HG02759 (cell line): ENCODE data around the gene GLIPR1L1.
"Not testable (repeated sequence)": the region's sequence is repeated elsewhere in the genome, so short reads cannot be mapped to it uniquely, and the experiment has no call there.

ENCODE experiments used
- ATAC-seq: cut with Tn5 transposase; IDR thresholded peaks from one replicate; pipeline ENCODE4 v1.9.1; 2021; ENCODE audit warnings: mild to moderate bottlenecking, moderate library complexity; ENCODE audit not compliant: unreplicated experiment

Gene GLIPR1L1

DNA sequence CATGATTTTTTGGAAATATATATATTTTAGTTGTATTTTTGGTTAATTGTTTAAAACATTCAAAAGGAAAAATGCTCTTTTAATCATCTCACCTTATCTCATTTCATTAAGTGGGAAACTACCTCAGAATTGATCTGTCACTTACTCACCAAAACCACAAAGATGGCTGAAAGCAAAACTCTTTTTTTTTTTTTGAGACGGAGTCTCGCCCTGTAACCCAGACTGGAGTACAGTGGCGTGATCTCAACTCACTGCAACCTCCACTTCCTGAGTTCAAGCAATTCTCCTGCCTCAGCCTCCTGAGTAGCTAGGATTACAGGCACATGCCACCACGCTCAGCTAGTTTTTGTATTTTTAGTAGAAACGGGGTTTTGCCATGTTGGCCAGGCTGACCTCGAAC is 11.7 kb downstream of the GLIPR1L1 start:
- ATAC-seq: not testable (repeated sequence)

DNA sequence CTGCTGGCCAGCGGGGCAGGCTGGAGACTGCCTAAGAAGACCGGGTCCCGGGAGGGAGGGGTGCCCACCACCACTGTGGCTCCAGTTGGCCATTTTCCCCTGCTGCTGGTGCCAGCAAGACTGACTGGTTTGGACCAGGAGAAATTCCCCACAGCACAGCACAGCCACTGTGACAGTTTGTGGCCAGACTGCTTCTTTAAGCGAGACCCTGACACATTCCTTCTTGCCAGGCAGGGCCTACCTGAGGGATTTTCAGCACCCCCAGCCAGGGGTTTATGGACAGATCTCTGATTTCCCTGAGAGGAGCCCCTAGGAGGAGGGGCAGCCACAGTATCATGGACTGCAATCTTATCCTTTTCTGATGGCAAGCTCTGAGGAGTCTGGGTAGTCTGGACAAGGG is 15.5 kb downstream of the GLIPR1L1 start:
- ATAC-seq: no peak

DNA sequence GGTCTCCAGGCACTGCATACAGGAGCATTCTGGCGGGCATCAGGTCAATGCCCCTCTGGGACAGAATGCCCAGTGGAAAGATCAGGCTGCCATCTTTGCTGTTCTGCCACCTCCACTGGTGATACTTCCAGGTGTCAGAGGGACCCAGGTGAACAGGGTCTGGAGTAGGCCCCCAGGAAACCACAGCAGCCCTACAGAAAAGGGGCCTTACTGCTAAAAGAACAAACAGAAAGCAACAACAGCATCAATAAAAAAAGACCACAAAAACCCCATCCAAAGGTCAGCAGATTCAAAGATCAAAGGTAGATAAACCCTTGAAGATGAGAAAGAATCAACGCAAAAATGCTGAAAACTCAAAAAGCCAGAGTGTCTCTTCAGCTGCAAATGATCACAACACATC is 15.9 kb downstream of the GLIPR1L1 start:
- no peak for ATAC-seq

DNA sequence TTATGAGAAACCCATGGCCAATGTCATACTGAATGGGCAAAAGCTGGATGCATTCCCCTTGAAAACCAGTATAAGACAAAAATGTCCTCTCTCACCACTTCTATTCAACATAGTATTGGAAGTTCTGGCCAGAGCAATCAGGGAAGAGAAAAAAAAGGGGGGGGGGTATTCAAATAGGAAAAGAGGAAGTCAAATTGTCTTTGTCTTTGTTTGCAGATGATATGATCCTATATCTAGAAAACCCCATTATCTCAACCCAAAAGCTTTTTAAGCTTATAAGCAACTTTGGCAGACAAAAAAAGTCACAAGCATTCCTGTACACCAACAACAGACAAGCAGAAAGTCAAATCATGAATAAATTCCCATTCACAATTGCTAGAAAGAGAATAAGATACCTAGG is 19.5 kb downstream of the GLIPR1L1 start:
- no peak for ATAC-seq

DNA sequence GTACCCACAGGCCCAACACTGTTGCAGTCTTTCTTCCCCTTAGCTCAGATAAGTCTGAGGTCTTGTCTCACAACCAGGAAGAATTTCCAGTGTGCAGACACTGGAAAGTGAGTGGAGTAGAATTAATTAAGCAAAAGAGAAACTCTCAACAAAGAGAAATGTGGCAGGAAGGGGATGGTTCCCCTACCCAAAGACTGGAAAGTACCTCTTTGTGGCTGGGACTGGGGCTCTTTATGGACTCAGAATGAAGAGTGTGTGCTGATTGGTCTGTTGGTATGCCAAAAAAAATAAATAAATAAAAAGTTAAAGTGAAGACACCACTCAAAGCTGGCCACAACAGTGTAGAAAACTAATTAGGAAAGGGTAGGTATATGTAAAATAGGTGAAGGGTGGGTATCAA is 26.4 kb downstream of the GLIPR1L1 start:
- no peak for ATAC-seq

DNA sequence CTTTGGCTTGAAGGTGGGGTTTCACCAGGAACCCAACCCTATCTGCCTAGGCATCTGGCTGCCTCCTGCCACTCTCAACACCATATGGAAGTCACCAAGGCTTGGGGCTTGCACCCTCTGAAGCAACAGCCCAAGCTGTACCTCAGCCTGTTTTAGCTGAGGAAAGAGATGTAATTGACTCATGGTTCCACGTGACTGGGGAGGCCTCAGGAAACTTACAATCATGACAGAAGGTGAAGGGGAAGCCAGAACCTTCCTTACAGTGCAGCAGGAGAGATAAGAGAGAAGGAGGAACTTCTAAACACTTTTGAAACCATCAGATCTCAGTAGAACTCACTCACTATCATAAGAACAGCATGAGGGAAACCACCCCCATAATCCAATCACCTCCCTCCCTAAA is 26.9 kb downstream of the GLIPR1L1 start:
- no peak for ATAC-seq

DNA sequence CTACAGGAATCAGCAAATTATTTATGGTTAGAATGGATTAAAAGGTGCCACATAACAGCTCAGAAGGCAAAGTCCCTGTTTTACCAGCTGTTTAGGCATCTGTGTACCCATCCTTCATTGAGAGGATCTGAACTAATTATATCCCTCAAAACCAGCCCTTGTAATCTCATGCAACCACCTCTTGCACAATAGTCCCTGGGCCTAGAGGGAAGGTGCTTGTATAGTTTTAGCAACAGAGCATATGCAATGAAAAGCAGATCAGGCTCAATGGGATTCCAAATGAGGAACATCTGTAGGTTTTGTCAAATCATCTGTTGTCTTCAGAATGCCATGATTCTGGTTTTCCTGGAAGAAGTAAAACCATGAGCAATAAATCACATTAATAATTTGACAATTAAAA is 30.4 kb downstream of the GLIPR1L1 start:
- no peak for ATAC-seq

DNA sequence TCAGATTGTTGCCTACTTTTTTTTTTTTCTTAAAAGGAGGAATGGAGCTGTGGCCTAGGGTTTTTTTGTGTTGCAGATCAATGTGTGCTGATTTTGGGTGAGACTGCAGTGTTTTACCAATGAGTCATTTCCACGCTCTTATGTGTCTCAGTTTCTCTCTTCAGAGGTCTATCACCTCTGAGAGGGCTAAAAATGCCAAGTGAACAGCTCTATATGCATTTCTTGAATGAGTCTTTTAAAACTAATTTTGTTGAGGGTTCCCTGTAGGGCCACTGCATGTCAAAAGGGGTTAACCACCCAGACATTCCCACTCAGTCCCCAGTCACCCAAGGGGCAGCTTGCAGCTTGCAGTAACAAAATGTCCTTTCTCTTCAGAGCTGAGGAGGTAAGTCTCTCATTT is 32.2 kb downstream of the GLIPR1L1 start:
- ATAC-seq: no peak

DNA sequence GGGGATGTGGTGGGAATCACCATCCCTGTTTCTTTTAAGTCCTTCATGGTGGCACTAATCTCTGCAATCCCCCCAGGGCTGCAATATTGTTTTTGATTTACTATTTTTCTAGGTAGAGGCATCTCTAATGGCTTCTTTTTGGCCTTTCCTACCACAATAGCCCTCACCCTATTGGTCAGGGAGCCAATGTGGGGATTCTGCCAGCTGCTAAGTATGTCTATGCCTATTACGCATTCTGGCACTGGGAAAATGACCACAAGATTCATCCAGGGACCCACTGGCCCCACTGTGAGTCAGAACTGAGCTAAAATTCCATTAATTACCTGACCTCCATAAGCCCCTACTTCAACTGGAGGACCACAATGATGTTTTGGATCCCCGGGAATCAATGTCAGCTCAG is 40.5 kb downstream of the GLIPR1L1 start:
- no peak for ATAC-seq

DNA sequence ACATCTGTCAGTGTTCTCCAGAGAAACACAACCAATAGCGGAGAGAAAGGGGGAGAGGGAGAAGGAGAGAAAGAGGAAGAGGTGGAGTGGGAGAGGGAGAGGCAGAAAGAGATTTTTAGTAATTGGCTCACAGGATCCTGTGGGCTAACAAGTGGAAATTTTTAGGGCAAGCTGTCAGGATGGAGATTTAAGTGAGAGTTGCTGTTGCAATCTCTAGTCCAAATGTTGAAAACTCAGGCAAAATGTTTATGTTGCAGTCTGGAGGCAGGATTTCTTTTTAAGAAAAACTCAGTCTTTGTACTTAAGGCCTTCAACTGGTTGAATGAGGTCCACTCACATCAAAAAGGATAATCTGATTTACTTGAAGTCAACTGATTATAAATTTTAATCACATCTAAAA is 43.9 kb downstream of the GLIPR1L1 start:
- no peak for ATAC-seq

DNA sequence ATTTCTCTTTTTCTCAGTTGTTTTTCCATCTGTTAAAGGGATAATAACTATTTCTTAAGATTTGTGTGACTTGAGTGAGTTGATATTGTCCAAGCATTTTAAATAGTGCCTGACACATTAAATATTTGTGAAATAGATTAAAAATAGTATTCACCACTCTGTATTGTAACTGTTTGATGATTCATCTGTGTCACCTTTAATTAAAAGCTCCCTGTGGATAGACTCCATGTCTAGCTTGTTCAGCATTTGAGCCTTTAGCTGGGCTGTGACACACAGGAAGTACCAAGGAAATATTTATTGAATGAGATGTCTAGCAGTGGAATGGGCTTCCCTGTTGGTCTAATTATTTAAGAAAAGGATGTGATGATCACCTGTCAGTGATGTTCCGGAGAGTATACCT is 54.6 kb downstream of the GLIPR1L1 start:
- no peak for ATAC-seq

DNA sequence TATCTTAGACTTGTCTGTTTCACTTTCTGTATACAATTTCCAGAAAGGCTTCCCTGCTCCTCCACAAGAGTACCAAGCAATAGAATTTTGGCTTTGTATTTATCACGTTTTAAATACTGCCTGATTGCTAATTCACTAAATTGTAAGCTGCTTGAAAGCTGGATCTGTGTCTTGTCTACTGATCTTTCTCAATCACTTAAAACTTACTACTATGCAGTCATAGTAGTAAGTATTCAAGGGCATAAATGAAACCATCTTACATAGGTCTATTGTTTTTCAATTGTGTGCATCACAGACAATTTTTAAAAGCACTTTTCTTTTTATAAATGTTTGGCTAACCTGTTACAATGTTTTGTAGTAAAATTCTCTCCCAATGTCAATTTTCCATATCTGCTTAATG is 55.2 kb downstream of the GLIPR1L1 start:
- ATAC-seq: no peak

DNA sequence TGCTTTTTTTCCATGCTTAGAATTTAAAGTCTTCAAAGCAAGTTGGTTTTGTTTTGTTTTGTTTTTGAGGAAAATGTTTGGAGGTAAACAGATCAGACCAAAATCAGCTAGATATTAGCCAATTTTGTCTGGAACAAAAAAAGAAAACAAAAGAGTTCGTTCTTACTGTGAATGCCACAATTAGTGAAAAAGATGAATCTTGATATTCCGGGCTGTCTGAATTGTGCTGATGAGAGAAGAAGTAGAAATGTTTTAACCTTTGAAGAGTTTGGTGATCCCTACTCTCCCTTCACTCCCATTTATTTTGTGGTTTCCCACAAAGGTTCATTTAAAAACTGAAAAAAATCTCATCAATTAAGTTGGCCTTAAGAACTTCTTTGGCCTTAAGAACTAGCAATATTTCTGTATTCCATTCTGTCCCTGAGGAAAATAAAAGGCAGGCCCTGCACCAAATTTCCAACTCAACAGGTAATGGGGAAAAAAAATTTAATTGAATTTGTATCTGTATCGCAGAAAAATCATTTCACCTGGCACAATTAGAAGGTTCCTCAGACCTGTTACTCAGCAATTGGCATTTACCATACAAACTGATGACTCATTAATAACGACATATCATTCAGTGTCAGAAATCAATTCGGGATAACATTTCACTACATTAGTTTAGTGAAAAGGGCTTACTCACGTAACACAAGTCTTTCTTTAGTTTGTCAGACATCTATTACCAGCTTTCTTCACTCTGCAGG is 55.9 kb downstream of the GLIPR1L1 start:
- peak; percentile 5 for ATAC-seq

DNA sequence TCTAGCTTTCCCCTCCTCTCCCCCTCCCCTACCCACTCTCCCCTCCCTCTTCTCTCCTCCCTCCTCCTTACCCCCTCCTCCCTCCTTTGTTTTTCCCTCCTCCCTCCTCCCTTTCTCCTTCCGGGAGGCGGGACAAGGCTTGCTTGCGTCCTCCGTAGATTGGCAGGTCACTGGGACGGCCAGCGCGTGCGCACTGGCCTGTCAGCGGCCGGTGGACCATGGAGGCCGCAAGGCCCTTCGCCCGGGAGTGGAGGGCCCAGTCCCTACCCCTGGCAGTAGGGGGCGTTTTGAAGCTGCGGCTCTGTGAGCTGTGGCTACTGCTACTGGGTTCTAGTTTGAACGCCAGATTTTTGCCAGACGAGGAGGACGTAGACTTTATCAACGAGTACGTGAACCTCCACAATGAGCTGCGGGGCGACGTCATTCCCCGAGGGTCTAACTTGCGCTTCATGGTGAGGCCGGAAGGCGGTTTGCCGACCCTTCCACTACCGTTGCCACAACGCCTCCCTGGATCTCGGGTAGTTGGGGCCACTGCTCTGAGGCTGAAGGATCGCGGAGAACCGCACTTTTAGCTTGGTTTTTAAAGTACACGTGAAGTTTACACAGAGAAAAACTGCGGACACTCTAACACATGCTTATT is 56.5 kb downstream of the GLIPR1L1 start, which contains the start of gene GLIPR1L2:
TSS of gene GLIPR1L2 (plus strand) at position 191 of the 640 bp plus-strand sequence. CDS start at position 219, 28 bp downstream.
- ATAC-seq: peak; percentile 97

DNA sequence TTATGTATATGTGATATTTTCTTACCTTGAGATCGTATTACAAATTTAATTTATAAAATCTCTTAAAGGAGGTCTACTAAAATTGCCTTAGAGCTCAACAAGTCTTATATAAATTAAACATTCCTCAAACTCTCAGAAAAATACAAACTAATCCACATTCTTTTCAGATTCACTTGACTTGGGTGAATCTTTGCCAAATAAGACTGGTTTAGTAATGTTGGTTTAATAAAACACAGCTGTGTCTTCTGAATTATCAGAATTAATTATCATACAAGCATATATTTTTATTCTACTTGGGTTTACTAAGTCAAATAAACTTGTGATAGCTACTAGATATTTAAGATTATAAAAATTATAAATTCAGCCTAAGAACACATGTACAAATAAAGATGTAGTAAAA is 69.8 kb downstream of the GLIPR1L1 start:
- ATAC-seq: no peak

DNA sequence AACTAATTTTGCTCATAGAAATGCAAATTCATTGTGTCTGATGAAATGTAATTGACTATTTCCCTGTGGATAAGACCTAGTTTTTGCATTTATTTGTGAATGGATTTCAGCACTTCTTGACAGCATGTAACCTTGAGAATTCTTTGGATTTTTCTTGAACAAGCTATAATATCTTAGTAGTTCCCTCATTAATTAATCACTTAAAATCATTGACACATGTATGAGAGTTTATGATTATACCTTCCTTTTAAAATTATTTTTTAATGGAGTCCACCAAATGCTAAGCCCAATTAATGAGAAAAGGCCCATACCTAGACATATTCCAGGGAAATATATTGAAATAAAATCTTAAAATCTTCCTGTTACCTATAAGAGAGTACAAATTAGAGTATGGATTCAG is 73.2 kb downstream of the GLIPR1L1 start:
- ATAC-seq: no peak

DNA sequence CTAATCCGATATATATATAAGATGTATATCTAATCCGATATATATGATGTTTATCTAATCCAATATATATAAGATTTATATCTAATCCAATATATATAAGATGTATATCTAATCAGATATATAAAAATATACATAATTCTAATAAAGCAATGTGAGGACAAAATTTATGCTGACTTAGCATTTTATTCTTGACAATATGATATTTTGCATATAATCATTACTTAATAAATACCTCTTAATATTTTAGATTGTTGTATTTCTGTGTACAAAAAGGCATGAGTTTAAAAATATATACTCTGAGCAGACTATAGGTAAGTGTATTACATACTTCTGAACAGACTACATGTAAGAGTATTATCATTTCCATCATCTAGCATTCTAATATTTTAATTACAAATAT is 75.4 kb downstream of the GLIPR1L1 start:
- ATAC-seq: no peak

DNA sequence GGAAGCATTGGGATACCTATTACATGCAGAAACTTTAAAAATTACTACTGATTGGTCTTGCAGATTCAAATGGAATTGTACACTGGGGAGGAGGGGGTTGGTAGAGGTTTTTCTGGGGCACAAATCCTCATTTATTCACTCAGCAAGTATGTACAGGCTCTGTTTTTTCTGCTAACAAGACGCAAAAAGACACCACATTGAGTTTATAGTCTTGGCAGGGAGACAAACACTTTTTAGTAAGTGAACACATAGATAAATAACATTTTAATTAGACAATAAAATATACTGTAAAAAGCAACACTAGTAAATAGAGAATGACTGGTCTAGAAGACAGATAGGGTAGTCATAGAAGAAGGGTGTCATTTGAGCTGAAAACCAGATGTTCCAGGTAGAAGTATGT is 80.2 kb downstream of the GLIPR1L1 start:
- ATAC-seq: no peak

DNA sequence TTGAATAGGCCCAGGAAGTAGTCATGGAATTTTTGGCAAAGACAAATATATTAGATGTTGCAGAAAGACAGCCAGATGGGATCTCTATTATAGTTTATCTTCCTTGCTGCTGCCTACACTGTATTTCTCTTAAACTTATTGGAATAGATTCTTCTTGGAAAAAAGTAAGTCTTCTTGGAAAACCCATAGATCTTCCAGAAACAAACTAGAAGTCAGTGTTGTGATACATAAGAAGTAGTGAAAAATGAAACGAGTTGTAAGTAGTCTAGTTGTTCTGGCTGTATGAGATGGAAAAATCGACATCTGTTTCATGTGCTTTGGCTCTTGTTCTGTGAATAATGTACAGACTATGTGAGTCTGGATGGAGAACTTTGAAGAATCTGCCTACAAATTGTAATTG is 85.4 kb downstream of the GLIPR1L1 start:
- ATAC-seq: no peak
